Measurements from ENCODE around the gene GAREM2.

The GAREM2 gene

DNA sequence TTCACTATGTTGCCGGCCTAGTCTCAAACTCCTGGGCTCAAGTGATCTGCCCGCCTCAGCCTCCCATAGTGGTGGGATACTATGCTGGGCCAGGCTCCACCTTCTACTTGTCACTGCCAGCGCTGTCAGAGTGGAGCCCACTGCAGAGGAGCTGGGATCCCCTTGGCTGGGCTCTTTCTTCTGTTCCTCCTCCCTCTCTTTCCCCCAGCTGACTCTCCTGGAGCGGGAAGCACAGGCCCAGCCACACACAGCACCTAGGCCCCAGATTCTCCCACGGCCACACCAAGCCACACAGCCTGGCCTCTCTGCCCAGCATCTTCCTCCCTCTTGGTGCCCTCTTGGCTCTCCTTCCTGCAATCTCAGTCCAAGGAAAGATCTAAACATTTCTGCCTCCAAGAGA, 3.7 kb upstream of the GAREM2 start:
- in situ Hi-C loops (cut with HindIII; ENCODE audit: low sequenced_read_pairs): no loop called here

DNA sequence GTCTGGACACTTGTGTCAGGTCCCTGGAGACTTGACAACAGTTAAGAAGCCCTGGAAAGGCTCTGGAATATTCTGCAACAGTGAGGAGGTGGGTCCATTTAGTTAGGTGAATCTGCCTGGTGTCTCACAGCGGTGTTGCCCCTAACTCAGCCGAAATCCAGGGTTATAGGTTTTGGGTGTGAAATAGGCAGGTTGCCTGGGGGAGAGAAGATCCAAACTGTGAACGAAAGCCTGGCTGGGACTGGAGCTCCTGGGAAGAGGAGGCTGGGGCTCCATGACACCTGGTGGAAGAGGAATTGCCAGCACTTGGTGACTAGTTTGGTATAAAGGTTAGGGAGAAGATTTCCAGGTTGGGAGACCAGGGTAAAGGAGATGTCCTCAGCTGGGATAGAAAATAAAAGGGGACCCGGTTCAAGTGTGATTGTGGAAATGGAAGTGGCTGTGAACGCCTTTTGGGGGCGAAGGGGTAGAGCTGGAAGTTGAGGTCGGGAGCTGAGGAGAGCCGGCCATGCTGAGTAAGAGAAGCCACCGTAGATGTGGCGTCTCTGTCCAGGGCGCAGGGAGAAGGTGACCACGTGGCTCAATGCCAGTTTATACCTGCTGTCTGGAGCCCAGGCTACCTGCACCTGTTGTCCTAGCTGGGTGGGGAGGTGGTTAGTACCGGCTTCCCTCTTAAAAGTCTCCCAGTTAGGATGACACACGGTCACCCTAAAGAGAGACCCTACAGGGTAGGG, 3.0 kb upstream of the GAREM2 start:
- in situ Hi-C loops (cut with HindIII; ENCODE audit: low sequenced_read_pairs): no loop called here

DNA sequence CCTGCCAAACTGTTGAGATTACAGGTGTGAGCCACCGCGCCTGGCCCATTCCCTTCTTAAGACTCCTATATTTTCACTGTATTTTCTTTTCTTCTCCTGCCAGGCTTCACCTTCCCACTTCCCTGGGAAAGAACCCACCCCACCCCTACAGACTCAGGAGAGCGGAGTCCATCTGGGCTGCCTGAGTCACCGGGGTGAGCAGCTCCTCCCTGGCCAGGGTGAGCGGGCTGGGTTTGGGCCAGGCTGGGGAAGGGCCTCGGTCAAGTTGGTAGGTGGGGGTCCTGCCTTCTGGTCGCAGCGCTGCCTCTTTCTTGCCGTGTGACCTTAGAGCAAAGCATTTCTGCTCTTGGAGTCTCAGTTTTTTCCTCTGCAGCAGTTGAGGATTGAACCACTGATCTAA, 2.1 kb upstream of the GAREM2 start:
- in situ Hi-C loops (cut with HindIII; ENCODE audit: low sequenced_read_pairs): no loop called here

DNA sequence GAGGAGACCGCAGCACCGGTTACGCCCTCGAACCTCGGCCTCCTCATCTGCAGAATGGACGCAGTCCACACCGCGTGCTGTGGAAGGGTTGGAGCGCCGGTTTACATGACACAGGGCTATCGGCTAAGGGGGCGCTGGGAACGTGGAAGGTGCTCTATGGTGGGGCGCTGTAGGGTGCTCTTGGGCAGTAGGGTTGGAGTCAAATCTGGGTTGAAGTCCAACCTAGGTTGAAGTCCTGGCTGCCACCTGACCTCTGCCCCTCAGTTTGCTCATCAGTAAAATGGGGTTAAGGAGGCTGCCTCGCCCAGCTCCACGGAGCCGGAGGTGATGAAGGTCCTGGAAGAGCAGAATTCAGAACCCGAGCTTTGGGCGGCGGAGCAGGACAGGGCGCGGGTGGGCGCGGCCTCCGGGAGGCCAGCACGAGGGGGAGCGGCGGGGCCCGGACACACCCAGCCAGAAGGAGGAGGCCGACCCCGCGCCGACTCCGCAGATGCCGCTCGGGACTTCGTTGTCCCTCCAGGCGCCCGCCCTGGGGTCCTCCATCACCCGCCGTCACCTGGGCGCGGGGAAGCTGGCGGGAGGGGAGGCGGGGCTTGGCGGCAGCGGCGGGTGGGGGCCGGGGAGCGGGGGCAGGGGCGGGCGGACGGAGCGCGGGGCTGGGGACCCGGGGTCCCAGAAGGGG, 558 bp upstream of the GAREM2 start:
- in situ Hi-C loops (cut with HindIII; ENCODE audit: low sequenced_read_pairs): no loop called here

DNA sequence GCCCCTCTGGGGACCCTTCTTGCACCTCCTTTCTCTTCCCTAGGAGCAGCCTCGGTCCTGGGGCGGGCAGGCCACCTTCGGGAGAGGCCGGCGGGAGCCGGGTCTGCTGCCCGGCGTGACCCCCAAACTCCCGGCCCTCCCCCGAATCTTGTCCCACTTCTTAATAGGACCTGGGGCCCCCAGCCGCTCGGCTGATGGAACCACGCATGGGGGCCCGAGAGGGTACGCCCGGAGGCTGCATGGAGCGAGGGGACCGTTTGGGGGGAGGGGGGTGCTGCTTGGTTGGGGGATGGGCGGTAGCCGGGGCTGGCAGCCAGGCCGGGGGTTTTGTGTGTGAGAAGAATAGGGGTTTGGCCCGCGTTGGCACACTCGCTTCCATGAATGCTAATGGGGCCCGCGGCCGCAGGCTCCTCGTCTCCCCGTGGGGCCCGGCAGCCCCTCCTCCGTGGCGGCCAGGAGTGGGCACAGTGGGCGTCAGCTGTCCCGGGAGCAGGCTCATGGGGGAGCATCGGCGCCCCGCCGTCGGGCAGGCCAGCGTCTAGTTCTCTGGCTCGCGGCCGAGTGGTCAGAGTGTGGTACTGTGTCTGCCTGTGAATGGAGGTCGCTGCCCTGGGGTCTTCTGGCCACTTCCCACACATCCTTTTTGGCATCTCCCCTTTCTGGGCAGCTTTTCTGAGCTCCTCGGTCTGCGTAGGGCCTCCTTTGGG, 1.0 kb downstream of the GAREM2 start:
- in situ Hi-C loops (cut with HindIII; ENCODE audit: low sequenced_read_pairs): no loop called here

DNA sequence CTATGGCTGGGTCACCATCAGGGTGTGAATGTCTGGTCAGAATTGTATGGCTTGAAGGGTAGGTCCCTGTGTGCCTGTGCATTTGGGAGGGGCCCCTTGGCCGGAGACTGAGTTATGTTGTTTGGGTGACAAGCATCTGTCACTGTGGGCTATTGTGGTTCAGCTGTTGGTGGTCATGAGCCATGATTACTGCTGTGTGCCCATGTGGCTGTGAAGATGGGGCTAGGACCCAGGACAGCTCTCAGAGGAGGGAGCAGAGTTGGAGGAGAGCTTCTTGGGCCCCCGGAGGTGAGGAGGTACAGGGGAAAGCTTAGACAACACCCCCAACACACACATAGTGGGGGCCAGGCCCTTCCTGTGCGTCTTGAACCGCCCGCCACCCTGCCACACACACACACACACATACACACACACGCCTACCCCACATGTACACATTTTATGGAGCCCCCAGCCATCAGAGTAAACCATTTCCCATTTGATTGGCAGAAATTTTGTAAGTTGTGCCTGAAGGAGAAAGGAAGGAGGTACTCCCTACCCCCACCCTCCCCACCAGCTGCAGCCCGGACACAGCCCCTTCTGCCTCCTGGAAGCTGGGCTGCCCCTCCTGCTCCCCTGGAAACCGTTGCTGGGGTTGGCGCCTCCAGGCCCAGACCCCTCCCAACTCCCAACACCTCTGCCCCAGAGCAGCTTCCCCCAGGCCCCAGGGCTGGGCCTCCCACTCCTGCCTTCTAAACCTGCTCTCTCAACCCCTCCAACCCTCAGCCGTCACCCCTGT, 2.0 kb downstream of the GAREM2 start:
- in situ Hi-C loops (cut with HindIII; ENCODE audit: low sequenced_read_pairs): no loop called here

DNA sequence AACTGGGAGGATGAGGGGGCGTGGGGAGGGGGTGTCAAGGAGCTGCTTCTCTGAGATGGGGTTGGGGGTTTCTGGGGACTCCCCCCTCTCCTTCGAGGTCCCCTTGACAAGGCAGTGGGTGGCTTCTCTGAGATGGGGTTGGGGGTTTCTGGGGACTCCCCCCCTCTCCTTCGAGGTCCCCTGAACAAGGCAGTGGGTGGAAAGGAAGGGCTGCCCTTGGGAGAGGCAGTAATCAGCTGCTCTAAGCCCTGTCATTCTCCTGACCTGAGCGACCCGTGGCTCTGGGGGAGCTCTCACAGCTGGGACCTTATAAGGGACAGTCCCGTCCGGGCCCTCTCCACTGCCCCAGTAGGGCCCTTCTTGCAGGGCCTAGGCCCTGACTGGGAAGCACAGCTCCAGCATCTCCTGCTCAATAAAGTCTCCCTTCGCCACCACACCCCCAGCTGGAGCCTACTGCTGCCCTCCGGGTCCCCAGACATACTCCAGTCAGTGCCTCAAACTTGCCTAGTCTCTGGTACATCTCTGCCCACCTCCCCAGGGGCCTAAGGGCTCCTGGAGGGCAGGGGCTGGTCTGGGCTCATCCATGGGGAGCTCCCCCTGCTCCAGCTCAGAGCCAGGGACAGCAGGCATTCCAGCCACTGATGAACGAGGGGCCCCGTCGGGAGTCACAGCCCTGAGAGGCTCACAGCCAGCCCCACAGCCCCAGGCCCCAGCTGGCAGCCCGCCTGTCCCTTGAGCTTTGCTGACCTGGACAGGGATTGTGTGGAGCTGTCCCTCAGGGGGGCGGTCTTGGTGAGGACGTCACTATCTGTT, 2.8 kb downstream of the GAREM2 start:
- in situ Hi-C loops (cut with HindIII; ENCODE audit: low sequenced_read_pairs): no loop called here

DNA sequence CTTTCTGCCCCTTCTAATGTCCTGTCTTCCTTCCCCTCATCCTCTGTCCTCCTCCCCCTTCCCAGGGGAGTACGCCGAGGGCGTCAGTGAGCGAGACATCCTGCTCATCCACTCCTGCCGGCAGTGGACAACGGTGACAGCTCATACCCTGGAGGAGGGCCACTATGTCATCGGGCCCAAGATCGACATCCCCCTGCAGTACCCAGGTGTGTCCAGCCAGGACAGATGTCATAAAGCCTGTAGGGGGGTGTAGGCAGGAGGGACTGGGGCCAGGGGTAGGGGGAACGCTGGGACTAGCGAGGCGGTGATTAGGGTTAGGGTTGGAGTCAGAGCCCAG, 3.4 kb downstream of the GAREM2 start:
- in situ Hi-C loops (cut with HindIII; ENCODE audit: low sequenced_read_pairs): no loop called here

DNA sequence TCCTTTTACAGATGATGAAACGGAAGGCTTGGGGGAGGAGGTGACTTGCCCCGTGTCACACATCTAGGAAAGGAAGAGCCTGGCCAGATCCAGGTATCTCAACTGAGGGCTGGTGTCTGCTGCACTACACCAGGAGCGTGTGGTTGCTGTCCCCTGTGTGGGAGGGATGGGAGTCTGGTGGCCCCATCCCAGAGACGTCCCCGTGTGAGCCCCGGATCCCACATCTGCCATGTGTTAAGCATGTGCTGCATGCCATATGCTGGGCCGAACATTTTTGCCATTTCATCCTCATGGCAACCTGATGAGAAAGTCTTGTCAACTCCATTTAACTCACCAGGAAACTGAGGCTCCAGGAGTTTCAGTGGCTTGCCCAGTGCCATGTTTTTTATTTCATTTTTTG, 4.2 kb downstream of the GAREM2 start:
- in situ Hi-C loops (cut with HindIII; ENCODE audit: low sequenced_read_pairs): no loop called here

DNA sequence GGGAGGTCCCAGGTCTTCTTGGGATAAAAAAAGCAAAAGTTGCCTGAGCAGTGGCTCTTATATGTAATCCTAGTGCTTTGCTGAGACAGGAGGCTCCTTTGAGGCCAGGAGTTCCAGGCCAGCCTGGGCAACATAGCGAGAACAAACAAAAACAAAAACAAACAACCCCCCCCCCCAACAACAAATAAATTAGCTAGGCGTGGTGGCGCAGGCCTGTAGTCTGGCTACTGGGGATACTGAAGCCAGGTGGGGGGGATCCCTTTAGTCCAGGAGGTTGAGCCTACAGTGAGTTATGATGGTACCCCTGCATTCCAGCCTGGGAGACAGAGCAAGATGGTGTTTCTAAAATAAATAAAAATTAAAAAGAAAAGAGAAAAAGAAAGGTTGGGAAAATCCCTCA, 5.4 kb downstream of the GAREM2 start:
- in situ Hi-C loops (cut with HindIII; ENCODE audit: low sequenced_read_pairs): no loop called here

DNA sequence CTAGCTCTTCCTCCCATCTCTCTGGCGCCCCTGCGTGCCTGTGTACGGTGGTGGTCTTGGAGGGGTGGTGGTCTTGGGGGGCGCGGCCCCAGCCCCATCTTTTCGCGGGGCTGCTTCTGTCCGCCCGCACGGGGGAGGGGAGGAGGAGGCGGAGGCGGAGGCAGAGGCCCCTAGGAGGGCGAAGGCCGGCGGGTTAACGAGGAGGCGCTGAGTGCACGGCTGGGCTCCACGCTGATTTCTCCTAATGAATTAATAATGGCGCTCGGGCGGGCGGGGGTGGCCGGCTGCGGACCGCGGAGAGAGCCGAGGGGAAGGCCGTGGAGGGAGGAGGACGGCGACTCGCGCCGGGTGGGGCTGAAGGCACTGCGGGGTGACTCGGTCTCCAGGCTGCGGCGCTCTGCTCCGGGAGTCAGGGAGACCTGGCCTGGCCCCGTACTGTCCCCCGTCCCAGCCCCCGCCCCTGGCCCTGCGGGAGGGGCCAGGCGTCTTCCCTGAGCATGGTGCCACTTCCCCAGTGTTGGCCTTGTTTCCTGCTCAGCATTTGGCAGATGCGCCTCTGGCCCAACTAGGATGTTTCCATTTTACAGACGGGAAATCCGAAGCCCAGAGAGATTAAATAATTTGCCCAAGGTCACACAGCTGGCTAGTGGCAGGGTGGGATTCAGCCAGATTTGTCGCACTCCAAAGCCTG, 6.0 kb downstream of the GAREM2 start:
- in situ Hi-C loops (cut with HindIII; ENCODE audit: low sequenced_read_pairs): no loop called here

DNA sequence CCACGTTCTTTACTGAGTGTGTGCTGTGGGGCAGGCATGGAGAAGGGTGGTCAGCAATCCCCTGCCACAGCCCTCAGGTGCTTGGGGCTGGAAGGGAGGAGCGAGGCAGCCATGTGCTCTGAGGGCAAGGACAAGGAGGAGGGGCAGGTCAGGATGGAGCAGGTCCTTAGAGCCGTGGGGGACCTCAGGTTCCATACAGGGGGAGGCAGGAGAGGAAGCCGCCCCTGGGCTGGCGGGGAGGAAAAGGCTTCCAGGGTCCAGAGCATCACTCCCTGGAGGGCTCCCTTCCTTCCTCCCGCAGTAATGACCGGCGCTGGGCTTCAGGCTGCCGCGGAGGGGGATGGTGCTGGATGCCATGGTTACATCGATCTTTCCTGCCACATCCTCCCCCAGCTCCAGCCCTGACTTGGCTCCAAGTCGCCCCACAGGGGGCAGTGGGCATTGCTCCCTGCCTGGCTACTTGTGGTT, 6.6 kb downstream of the GAREM2 start:
- in situ Hi-C loops (cut with HindIII; ENCODE audit: low sequenced_read_pairs): no loop called here

DNA sequence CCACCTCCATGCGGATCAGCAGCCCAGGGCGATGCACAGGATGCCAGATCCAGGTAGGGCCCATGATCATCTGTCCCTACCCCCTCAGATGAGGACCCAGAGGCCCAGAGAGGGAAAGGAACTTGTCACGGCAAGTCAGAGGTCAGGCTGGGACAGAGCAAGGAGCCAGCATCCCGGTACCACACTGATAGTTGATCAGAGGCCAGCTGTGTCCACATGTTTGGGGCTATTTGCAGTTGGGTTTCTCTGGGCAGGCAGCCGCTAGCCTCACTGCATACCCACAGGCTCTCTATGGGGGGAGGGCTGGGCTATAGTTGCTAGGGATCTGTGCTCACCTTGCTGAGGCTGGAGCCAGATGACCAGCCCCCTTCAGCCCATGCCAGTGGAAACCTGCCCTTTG, 9.6 kb downstream of the GAREM2 start:
- in situ Hi-C loops (cut with HindIII; ENCODE audit: low sequenced_read_pairs): no loop called here

DNA sequence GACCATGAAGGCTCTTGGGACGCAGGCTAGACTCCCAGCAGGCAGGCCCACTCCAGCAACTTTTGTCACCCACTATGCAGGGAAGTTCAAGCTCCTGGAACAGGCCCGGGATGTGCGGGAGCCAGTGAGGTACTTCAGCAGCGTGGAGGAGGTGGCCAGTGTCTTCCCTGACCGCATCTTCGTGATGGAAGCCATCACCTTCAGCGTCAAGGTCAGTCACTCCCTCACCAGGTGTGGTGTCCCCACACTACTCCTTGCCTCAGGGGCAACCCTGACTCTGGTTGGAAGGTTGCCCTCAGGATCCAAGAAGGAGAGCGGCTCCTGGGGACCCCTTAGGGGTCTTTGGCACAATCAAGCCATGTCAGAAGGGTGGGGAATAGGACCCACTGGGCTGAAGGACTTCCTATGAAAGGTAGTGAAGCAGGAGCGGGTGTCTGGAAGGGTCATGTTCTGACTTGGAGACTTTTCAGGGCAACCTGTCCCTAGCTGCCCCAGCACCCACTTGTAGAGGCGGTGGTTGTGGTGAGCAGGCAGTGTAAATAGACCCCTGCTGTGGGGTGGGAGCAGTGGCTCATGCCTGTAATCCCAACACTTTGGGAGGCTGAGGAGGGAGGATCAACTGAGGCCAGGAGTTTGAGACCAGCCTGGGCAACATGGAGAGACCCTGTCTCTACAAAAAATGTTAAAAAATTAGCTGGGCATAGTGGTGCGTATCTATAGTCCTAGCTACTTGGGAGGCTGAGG, 10.2 kb downstream of the GAREM2 start:
- in situ Hi-C loops (cut with HindIII; ENCODE audit: low sequenced_read_pairs): no loop called here

DNA sequence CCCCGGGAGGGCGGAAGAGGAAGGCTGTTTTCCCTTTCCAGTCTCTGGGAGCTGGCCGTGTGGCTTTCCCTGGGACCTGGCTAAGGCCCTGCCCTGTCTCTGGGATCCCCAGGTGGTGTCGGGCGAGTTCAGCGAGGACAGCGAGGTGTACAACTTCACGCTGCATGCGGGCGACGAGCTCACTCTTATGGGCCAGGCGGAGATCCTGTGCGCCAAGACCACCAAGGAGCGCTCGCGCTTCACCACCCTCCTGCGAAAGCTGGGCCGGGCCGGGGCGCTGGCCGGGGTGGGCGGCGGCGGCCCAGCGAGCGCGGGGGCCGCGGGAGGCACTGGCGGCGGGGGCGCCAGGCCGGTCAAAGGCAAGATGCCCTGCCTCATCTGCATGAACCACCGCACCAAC, 11.2 kb downstream of the GAREM2 start:
- in situ Hi-C loops (cut with HindIII; ENCODE audit: low sequenced_read_pairs): no loop called here

DNA sequence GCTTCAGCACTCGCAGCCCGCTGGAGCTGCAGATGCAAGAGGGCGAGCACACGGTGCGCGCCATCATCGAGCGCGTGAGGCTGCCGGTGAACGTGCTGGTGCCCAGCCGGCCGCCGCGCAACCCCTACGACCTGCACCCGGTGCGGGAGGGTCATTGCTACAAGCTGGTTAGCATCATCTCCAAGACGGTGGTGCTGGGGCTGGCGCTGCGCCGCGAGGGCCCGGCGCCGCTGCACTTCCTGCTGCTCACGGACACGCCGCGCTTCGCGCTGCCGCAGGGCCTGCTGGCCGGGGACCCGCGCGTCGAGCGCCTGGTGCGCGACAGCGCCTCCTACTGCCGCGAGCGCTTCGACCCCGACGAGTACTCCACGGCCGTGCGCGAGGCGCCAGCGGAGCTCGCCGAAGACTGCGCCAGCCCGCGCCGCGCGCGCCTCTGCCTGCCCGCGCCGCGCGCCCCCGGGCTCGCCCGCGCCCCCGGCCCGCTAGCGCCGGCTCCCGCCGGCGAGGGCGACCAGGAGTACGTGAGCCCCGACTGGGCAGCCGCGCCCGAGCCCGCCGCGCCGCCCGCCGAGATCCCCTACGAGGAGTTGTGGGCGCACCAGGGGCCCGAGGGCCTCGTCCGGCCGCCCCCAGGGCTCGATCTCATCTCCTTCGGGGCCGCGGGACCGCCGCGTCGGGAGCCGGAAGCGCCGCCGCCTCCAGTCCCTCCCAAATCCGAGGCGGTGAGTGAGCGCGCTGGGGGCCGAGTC, 11.8 kb downstream of the GAREM2 start:
- in situ Hi-C loops (cut with HindIII; ENCODE audit: low sequenced_read_pairs): no loop called here

DNA sequence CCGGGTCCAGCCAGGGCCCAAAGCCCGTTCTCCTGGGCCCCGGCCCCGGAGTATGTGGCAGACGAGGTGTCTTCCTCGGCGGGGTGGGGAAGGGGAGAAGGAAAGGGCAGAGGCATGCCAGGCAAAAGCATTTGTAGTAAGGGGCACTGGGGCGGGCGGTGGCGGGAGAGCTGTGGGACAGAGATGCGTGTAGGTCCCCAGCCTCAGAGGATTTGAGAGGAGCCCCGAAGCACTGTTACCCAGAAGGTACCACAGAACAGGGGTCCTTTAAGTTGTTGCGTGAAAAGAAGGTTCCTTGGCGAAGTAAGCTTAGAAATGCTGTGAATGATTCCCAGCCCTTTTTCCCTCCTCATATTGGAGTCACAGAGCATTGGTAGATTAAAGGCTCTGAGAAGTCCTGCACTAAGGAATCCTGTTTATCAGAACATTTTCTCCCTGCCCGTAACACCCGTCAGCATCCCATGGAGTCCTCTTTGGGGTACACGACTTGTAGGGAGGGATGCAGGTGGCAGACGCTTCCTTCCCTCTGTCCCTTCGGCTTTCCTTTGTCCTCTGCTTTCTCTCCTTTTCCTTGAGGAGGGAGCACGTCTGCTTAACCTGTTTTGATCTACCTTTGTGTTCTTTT, 12.5 kb downstream of the GAREM2 start:
- in situ Hi-C loops (cut with HindIII; ENCODE audit: low sequenced_read_pairs): no loop called here
